Measurements from ENCODE around the gene CCNL2. TPM values are rescaled to one million over a fixed set of nuclear protein-coding genes. Genes with fewer than 3 reads are reported as not detected.

CCNL2 gene
- total and polyA plus RNA-seq, 2 donors (not counting 1 experiment from before 2014, with no cell fraction given): 263 to 347 TPM

DNA sequence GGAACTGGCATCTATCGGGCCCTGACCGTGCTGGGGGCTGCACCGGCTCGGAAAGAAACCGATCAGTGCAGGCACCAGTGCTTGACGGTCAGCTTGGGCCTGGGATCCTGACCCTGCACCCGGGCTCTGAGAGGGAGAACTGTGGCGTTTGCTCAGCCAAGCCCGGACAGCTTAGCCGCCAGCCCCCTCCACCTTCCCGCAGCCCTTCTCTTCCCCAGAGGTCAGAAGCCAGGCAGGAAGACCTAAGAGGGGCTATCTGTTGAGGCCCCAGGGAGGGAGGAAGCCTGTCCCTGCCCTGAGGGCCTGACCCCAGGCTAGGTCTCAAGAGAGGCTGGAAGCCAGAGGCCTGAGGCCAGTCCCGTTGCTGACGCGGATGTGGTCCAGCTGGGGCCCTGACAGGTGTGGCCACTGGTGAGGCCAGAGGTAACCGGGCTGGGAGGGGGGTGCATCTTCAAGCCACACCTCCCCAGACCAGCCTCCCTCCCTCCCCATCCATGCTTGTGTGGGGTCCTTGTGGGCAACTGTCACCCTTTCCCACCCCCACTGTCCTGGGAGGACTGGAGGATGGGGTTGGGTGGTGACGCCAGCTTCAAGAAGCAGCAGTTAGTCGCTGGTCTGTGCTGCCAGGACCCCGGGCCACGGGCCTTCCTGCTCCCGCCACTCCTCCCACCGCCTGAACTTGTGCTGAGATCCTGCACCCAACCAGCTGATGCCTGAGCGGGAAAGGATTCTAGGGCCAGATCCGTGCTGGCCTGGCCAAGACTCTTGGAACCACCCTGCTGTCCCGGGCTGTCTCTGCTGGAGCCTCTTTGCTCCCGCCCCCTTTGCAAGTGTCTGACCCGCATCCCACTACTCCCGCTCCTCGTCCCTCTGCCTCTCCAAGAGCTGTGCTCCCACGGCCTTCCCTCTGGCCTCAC lies 47.4 kb downstream of the CCNL2 start:
- peaks cover 0 to 7% (median 0%) of the 10 kb centered on the region in 3 donors for H3K9me3 ChIP-seq (ENCODE audit: control extremely low read depth in 1 of 3, control insufficient read depth in 2 of 3, insufficient read depth in 1 of 3, low read length in 2 of 3)
- no peak for DNase-seq
- peaks cover 31 to 44% of the 10 kb centered on the region in 2 donors for H3K4me1 ChIP-seq (ENCODE audit: control insufficient read depth in 2 of 2, insufficient read depth in 2 of 2, low read length in 2 of 2)
- Mint-ChIP-seq H3K4me3 (peak overlapping the region; percentile 79), H3K27ac (peak overlapping the region; percentile 61), H3K4me1 (peaks cover 31% of the 10 kb centered on the region), H3K27me3 (peaks cover 13% of the 10 kb centered on the region), H3K9me3 (ENCODE audit: insufficient read depth) (no peaks in the 10 kb centered on the region)
- no peak overlapping the region for H3K27ac ChIP-seq (ENCODE audit: low read length in 2 of 2)
- ATAC-seq (ENCODE audit: low read depth): no peak
- no peaks in the 10 kb centered on the region for H3K36me3 ChIP-seq (replicated peaks in 1 of 2; ENCODE audit: control extremely low read depth in 1 of 2, control insufficient read depth in 1 of 2, extremely low read depth in 1 of 2, insufficient read depth in 2 of 2, low read length in 1 of 2)
- no peak overlapping the region for H3K4me3 ChIP-seq (ENCODE audit: control extremely low read depth in 1 of 5, extremely low read depth in 1 of 5, insufficient read depth in 1 of 5, low read depth in 2 of 5, low read length in 4 of 5)
- ChIA-PET POLR2A (no interaction called here), CTCF (interaction anchor here (2.4 kb wide), 1 partner anchor 19 kb away, joined by 8 read pairs; no protein-coding TSS in a partner anchor)
- no peak overlapping the region for H3K4me2 ChIP-seq (replicated peaks; ENCODE audit: low read depth, low read length, poor library complexity, severe bottlenecking)
- intact Hi-C loops (cut with micrococcal nuclease): no loop called here
- no peak overlapping the region for H2AFZ ChIP-seq (ENCODE audit: insufficient read depth, low read depth, low read length, poor library complexity, severe bottlenecking)
- H4K20me1 ChIP-seq (ENCODE audit: control insufficient read depth, insufficient read depth, low read length, poor library complexity, severe bottlenecking): peaks cover 15% of the 10 kb centered on the region
- peaks cover 0 to 36% (median 12%) of the 10 kb centered on the region in 4 experiments for H3K27me3 ChIP-seq (replicated peaks in 1 of 4; ENCODE audit: control extremely low read depth in 1 of 4, control insufficient read depth in 3 of 4, insufficient read depth in 4 of 4, low read length in 3 of 4)
- 90% methylated on average over 28 of the region's 29 CpGs for WGBS (ENCODE audit: insufficient coverage)
- peaks cover 17% of the 10 kb centered on the region for H3K79me2 ChIP-seq (ENCODE audit: control insufficient read depth, insufficient read depth, low read length)
- TF ChIP-seq EZH2 (IDR thresholded peaks at IDR 0.05; ENCODE audit: borderline replicate concordance, insufficient read depth, low read depth, low read length, poor library complexity, severe bottlenecking) (no peak), CTCF (IDR thresholded peaks at IDR 0.05) (no peak)
- H3K9ac ChIP-seq (ENCODE audit: low read length): no peak overlapping the region
